Erythroblast (primary cell): ENCODE data around the gene LMLN.

ENCODE experiments used
- GATA1 ChIP-seq: IDR thresholded peaks from 2 replicates; pipeline ENCODE4 v1.6.1; 2011; ENCODE audit warnings: low read depth, mild to moderate bottlenecking, control low read depth, low read length, moderate library complexity
- POLR2A ChIP-seq: IDR thresholded peaks from 2 replicates; pipeline ENCODE4 v1.6.1; 2011; ENCODE audit warnings: mild to moderate bottlenecking, low read length

DNA sequence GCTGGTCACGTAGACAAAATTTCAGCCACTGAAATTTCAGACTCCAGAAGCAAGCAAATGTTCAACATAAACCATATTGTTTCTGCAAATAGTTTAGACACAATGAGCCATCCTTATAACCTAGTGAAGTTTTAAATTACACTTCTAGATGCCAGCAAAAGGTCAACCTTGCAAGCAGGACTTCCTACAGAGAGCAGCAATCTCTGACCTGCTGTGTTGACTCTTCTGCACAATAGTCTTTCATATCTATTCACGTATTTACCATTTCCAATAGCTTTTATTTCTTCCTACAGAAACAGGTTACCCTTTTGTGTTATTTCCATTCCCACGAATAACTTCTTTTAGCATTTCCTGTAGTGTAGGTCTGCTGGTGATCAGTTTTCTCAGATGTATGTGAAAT is 10.6 kb downstream of the LMLN start:
- TF ChIP-seq POLR2A: no peak
- TF ChIP-seq GATA1: no peak
